ENCODE data around the gene MEIOB.

MEIOB gene

DNA sequence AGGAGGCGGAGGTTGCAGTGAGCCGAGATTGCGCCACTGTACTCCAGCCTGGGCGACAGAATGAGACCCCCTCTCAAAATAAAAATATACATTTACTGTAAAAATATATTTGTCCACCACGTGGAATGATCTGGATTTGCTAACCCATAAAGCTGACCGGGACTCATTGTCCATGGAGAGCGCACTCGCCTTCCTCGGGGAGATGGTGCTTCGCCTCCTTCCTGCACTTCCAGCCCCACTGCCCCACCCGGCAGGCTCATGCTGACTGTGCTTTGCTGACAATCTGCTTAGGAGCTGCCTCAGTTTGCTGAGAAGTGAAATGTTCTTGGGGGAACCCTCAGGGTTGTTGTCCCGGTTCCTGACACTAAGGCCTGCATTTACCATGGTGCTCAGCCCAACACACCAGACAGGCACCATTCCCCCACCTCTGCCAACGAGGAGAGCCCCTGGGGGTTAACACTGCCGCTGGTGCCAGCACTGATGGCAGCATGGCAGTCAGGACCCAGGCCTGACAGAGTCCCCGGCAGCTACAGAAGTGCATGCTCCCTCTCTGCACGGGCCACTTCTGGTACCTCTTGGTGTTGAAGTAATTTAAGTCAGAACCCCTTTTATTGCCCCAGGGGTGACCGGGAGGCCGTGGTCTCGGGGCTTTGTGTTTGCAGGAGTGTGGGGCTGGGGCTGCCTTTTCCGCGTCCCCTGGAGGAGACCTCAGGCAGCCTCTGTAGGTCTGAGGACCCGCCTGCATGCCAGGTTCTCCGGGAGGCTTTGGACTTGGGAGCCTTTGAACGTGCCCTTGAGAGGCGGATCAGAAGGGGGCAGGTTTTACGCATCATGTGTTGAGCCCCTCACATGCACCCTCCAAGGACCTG lies 86.8 kb downstream of the MEIOB start:
- no peak for DNase-seq
